ENCODE results near the gene SLC45A2.

GRCh38 chr5:33985447-33985846 is 954 bp upstream of the SLC45A2 start:
- TF ChIP-seq, protein P1, sequence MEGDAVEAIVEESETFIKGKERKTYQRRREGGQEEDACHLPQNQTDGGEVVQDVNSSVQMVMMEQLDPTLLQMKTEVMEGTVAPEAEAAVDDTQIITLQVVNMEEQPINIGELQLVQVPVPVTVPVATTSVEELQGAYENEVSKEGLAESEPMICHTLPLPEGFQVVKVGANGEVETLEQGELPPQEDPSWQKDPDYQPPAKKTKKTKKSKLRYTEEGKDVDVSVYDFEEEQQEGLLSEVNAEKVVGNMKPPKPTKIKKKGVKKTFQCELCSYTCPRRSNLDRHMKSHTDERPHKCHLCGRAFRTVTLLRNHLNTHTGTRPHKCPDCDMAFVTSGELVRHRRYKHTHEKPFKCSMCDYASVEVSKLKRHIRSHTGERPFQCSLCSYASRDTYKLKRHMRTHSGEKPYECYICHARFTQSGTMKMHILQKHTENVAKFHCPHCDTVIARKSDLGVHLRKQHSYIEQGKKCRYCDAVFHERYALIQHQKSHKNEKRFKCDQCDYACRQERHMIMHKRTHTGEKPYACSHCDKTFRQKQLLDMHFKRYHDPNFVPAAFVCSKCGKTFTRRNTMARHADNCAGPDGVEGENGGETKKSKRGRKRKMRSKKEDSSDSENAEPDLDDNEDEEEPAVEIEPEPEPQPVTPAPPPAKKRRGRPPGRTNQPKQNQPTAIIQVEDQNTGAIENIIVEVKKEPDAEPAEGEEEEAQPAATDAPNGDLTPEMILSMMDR (IDR thresholded peaks at IDR 0.05; ENCODE audit: low read depth, low read length): no peak
- no peak for TF ChIP-seq POLR2A (IDR thresholded peaks at IDR 0.05; ENCODE audit: extremely low read depth, insufficient read length)
- TF ChIP-seq MAX (IDR thresholded peaks at IDR 0.05; ENCODE audit: low read depth, low read length): no peak; the same call in 1 of the 2 replicates
- no peak for TF ChIP-seq MYC (IDR thresholded peaks at IDR 0.05; ENCODE audit: low read depth, low read length)

All from NB4 (cell line).